Myocyte (in vitro differentiated cells): Measurements from ENCODE around the gene TRIM45. TPM values are rescaled to one million over a fixed set of nuclear protein-coding genes. Genes with fewer than 3 reads are reported as not detected.
"Not testable (repeated sequence)": the region's sequence is repeated elsewhere in the genome, so short reads cannot be mapped to it uniquely, and the experiment has no call there.

Experiments used
- DNase-seq: peaks from one replicate; pipeline ENCODE4 v3.0.0-alpha.2; 2012; ENCODE audit warnings: low read depth
- total RNA-seq: library from RNA; depleted of rRNA; stranded (reverse); fragments of >200 nt; gene quantifications from 2 replicates; pipeline ENCODE4 v1.2.3, GENCODE V29; 2014

The TRIM45 gene
- total RNA-seq, 1 donor from 2014 or later: 14.4 TPM

DNA sequence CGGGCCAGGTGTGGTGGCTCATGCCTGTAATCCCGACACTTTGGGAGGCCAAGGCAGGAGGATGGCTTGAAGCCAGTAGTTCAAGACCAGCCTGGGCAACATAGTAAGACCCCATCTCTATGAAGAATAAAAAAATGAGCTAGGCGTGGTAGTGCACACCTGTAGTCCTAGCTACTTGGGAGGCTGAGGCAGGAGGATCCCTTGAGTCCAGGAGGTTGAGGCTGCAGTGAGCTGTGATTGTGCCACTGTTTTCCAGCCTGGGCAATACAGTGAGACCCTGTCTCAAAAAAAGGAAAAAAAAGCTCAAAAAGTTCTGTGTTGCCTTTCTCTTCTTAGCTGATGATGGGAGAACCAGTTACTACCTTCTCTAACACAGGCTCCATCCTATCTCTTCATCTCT lies 19.7 kb downstream of the TRIM45 start:
- DNase-seq: not testable (repeated sequence)

DNA sequence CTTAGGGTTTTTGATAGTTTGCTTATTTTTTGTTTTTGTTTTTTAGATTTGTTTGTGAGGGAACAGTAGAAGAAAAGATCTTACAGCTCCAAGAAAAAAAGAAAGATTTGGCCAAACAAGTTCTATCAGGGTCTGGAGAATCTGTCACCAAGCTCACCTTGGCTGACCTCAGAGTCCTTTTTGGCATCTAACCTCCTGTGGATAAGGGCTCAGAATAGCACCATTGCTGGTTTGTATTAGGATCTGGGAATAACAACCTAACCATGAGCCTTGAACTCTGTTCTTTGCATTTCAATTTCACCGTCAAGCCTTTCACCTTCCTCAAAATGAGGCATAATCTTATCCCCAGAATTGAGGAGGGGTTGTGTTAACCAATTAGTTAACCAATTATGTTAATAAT lies 20.2 kb downstream of the TRIM45 start:
- DNase-seq: no peak

DNA sequence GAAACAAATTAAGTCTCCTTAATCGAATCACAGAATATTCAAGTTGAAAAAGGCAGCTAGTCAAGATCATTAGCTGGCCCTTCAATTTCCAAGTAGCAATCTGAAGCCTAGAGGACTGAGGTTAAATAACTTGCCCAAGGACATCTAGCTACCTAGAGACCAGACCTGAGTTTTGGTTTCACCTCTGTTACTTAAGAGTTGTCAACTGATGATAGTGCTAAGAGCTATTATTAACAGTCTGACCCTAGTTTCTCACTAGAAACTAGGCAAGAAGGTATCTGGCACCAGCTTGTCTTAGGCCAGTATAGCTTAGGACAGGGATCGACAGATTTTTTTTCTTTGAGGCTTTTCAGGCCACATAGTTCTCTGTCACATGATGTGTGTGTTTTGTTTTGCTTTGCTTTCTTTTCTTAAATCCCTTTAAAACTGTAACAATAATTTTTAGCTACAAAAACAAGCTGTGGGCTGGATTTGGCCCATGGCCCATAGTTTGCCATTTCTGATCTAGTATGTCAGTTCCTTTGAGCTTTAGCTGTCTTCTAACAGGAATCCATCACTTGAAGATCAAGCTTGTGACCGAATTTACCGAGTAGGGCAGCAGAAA lies 23.2 kb downstream of the TRIM45 start:
- DNase-seq: peak; percentile 45

DNA sequence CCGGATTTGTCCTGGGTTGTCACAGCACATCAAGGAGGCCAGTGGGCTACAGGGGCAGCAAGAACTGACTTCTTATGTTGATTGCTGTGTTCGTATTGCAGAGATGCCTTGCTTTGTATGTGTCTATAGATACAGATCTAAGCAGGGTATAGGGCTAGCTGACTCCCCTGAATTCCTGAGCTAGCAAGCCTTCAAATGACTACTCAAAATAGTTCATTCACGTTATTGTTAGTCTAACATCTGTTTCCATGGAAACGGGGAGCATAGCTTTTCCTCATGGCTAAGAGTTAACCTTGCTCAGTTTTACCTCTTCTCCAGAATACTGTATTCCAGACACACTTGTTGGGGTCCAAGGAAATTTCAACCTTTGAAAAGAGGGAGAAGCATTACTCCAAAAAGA lies 24.1 kb downstream of the TRIM45 start:
- no peak for DNase-seq

DNA sequence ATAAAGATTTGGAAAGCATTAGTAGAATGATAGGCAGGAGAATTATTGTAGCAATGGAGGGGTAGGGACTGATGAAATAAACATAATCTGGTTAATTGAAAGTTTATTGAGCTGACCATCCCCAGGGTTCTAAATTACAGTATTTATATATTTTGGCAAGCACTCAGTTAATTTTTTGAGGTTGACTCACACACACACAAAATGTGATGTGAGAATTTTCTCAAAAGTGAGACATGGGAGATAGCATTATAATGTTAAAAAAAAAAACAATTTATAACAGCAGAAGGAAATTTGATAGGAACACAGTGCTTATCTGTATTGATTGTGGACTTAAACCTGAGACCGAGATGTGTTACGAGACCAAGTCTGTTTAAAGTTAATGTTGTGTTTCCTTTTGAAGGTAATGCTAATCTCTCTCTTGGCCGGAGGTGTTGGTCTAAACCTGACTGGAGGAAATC lies 24.6 kb downstream of the TRIM45 start:
- DNase-seq: no peak

DNA sequence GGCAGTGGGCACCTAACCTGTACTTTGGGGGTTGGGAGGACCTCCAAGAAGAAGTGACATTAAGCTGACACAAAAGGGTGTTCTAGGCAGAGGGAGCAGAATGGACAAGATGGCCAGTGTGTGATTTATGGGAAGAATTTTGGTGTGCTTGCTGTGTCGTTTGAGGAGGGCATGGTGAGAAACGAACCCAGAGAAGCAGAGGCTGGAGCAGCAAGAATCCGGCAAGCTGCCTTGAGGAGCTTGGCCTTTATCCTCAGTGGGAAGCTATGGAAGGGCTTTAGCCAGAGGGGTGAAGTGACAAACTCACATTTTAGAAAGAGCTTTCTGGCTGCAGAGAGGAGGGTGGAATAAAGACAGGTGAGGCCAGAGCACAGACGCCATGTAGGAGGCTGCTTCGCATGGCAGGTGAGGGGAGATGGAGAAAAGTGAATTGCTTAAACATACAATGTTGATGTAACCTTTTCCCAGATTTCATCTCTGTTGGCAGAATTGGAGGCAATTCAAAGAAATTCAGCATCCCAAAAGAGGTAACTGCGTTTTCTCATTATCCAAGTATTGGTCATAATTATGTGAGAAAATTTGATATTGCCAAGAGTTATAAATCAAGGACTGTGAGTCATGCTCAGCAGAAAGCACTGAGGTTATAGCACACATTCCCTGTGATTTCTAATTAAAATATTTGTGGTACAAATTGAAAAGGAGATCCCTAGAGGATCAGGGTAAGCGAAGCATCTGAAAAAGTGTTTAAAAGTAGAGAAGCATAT lies 26.5 kb downstream of the TRIM45 start:
- peak; percentile 41 for DNase-seq

DNA sequence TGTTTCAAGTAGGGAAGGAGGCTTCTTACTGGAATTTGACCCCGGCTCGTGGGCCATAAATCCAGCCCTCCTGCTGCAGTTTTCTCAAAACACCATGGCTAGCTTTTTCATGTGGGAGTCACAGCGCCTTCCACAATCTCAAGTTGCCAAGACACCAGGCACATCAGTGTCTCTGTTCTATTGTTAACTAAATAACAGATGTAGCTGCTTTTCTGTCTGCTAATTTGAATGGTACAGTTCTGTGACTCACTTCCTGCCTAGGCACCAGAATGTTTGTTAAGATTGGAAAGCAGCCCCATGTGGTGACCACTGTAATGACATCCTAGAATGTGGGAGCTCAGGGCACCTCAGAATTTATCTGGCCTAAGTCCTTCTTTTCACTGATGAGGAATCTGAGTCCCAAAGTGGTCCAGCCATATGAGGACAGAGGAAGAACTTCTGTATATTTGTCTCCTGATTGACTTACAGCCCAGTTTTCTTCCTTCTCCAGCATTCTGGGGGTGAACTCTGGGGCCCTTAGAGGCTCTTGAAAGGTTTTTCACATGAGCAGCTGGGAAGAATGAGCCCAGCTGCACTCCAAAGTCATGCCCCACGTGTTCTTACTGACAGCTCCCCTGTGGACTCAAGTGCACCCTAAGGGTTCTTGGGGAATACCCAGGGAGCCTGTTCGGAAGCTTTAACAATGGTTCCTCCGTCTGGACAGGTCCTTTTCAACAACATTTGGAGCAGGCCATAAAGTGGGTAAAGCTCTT lies 27.5 kb downstream of the TRIM45 start:
- DNase-seq: peak; percentile 89

DNA sequence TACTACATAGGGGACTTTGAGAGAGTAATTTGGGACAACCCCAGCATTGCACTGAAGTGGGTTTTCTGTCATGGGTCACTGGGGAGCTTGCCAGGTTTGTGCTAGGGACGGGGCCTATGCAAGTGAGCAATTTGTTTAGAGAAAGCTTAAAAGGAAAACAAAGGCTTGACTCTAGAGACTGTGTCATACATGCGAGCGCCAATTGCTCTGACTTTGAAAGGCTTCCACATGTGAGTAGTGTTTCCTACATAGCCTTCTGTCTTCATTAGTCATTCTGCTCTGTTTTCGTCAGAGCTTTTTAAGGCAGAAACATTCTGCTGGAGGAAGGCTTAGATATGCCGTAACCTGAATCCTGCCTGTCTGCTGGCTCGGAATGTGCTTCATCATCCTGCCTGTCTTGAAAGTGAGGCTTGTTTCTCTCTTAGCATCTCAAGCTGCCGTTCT lies 28.4 kb downstream of the TRIM45 start:
- peak; percentile 95 for DNase-seq

DNA sequence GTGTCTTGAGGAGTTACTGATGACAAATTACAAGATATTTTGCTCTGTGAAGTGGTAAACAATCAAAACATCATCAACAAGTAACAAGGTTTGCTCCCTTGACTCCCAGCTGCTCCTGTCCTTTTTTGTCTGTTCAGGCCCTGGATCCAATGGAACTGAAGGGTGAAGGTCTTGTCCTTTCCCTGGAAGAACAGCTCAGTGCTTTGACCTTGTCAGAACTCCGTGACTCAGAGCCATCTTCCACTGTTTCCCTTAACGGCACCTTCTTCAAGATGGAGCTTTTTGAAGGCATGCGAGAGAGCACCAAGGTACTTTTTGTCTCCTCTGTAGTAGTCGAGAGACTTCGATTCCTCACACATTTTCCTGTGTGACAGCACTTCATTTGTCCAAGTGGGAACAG lies 29.0 kb downstream of the TRIM45 start:
- peak; percentile 62 for DNase-seq

DNA sequence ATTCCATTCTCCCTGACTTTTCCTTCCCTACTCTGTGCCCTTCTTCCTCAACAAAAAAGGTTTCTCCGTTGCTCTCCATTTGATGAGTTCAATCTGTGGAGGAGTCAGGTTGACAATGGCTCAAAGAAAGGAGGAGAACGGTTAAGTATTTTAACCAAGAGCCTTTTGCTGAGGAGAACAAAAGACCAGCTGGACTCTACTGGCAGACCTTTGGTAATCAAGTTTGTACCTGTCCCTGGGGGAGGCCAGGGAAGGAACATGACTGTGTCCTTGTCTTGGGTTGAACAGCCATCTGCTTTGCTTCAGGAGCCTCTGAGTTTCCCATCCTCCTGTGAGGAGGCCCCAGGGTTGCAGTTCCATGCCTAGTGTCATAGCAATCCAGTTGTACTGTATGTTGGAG lies 31.6 kb downstream of the TRIM45 start:
- no peak for DNase-seq

DNA sequence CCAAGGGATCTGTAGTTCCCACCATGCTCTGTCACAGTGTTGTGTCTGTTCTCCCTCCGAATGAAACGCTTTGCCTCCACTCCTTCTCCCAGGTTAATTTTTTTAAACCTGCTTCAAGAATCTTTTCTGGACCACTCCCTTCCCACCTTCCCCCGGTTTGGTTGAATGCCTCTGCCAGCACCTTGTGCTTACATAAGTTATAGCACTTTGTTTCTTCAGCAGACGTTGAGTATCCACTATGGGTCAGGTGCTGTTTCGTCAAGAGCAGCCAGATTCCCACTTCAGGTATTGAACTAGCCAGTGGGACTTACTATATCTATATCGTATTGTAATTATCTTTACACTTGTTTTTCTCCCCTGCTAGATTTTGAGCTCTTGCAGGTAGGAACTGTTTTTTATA lies 33.9 kb downstream of the TRIM45 start:
- DNase-seq: no peak

DNA sequence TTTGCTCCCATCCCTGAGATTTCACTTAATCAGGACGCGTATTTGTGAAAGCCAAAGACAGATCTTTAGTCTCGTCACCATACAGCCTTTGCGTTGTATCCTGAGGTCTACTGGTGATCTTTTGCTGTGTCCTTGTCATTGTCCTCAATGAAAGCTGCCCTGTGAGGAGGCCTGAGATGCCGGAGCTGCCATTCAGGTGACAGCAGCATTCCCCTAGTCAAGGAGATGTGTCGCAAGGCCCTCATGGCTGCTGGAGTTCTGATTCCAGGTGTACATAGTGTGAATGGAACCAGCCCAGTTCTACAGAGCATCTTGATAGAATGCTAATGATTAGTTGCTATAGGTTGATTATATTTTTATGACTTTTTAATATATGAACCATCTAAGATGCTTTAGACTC lies 37.3 kb downstream of the TRIM45 start:
- DNase-seq: no peak

DNA sequence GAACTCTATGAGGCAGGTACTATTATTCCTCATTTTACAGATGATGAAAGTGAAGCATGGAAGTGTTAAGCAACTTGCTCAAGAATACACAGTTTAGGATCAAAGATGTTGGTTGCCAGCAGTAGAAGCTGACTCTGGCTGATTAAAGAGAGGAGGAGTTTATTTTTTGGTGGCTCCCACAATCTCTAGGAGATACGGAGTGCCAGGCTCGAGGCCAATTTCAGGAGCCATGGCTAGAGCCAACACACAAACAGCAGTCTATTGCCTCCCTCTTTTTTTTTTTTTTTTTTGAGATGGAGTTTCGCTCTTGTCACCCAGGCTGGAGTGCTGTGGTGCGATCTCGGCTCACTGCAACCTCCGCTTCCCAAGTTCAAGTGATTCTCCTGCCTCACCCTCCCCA lies 41.8 kb downstream of the TRIM45 start:
- no peak for DNase-seq

DNA sequence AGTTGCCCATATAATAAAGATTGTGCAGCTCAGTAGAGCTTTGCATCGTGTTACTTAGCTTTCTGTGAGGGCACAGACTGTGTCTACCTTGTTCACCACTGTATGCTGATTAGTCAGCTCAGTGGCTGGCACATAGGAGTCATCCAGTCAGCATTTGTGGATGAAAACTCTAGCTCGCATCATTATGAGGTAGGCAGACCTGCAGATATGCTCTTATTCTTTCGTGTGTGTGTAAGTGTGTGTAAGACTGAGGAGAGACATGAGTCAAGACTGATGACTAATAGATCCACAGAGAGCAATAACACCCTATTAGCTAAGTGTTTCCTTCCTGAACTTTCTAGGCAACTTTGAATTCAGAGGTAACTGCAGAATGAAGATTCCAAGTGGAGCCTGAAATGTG lies 44.3 kb downstream of the TRIM45 start:
- DNase-seq: no peak

DNA sequence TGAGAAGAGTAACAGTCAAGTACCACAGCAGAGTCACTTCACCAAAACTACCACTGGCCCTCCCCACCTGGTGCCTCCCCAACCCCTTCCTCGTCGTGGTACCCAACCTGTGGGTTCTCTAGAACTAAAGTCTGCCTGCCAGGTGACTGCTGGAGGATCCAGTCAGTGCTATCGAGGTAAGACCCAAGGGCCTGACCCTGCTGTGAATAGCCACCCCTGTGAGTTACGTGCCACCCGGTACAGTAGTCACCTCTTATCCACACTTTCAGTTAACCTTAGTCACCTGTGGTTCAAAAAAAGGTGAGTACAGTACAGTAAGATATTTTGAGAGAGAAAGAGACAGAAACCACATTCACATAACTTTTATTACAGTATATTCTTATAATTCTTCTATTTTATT lies 44.9 kb downstream of the TRIM45 start:
- DNase-seq: no peak

DNA sequence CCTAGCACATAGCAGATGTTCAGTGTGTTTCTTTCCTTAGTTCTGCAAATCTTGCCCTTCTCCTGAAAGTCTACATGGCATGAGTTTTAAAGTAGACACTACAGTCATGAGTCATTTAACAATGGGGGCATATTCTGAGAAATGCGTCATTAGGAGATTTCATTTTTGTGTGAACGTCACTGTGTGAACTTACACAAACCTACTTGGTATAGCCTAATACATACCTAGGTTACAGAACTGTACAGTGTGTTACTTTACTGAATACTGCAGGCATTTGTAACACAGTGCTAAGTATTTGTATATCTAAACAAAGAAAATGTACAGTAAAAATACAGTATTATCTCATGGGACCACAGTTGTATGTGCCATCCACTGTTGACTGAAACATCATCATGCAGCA lies 51.4 kb downstream of the TRIM45 start:
- no peak for DNase-seq

DNA sequence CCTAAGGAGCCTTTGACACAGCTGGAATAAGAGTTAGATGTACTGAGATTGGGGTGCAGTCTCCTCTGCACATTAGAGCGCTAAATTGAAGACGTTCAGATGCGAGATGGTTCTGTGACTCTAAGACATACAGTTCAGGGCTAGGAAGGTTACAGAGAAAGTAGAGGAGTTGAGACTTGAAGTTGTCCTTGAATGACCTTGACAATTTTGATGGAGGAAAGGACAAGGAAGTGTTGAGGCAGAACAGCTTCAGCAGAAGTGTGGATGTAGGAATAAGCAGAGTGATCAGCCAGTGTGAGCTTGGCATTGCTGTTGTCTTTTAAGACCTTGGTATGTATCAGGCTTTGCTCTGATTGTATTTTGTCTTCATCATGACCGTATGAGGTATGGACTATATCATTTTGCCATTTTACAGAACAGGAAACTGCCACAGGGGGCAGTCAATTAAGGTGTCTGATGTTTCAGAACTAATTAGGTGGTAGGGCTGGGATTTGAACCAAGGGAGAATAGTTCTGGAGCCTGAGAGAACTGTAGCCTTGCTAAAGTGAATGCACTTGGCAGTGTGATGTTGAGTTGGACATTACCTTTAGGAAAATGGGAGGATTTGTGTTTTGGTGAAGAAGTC lies 52.2 kb downstream of the TRIM45 start:
- DNase-seq: no peak

DNA sequence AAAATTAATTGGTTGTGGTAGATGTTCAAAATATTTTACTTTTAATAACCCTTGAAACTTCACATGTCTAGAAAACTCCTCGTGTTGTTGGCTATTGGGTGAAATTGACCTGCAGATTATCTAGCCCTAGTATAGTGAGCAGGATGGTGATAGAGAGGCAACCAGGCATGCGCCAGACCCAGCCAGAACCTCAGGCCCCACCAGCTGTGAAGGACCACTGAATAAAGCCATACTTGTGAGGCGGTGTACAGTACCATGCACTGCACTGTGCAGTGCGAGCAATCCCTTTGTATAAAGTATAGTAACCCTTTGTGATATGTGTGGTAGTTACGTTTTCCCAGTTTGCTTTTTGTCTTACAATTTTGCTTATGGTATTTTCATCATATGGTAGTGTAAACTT lies 53.0 kb downstream of the TRIM45 start:
- no peak for DNase-seq

DNA sequence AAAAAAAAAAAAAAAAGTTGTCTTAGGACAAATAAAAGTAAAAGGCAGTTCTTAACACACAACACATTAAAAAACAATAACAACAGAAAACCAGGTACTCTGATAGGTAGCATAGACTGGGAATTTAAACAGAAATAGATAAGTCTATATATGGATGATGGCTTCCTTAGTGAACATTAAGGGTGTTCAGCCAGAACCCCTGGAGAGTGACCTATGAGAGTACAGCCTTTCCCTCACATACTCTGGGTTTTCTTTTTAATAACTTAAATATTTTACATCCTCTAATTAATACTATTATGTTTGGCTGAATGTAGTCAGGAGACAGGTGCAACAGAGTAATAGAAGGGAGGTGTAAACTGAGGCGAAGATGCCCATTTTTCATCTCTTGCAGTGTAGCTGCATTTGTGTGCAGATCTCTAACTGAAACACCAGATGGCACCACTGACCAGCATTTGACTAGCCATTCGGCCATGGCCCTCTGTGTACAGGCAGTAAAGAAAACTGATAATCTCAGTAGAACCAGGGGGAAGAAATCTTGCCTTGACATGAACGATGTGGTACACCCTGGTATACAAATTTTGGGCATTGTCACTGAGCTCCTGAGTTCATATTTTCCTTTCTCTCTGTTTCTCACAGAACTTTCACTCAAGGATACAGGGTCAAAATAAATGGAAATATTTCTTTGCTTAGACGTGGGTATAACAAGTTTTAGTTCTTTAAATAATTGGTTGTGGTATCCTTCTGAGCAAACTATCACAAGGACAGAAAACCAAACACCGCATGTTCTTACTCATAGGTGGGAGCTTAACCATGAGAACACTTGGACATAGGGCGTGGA lies 53.8 kb downstream of the TRIM45 start:
- peak; percentile 65 for DNase-seq

DNA sequence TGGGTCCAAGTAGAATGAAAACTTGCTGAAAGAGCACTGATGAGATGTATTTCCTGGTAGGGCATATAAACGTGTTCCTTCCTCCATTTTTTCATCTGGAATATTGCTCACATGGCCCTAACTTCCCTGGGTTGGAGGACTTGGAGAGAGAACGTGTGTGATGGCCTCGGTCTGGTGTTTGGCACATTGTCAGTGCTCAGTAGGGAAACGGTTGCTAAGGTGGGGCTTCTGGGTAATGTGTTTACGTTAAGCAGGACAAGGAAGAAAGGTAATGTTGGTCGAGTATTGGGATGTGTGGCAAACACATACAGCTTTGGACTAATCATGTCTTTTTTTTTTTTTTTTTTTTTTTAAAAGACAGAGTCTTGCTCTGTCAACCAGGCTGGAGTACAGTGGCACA lies 55.2 kb downstream of the TRIM45 start:
- DNase-seq: no peak

DNA sequence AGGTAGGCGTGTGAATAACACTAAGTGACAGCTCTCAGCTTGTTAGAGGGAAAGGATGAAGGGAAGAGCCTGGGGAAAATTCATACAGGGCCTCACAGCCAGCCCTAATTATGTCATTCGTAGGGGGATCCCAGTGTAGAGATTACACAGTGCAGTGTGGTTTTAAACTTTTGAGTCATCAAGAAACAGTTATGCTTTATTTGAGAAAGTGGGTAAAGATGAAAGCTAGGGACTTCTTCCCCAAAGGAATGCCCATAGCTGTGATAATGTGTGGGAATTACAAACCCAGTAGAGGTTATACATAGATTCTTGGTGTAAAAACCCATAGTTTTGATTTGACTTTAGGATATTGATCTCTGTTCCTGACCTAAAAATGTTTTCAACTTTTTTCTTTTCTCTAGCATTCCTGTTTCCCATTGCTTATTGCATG lies 59.5 kb downstream of the TRIM45 start:
- DNase-seq: peak; percentile 44
